Measurements from ENCODE around the gene SUPT5H.

The SUPT5H gene

GRCh38 chr19:39520541-39521484 is 75.4 kb downstream of the SUPT5H start:
- DNase-seq (ENCODE audit: low read depth) = no peak
- no peak for TF ChIP-seq CTCF (IDR thresholded peaks at IDR 0.05; ENCODE audit: control insufficient read depth, insufficient read depth, low read depth, low read length, missing control alignments)
- H3K4me3 ChIP-seq (ENCODE audit: control insufficient read depth, low read depth, low read length) = no peak overlapping the region

GRCh38 chr19:39524495-39524894 is 79.1 kb downstream of the SUPT5H start:
- no peak for DNase-seq (ENCODE audit: low read depth)
- no peak for TF ChIP-seq CTCF (IDR thresholded peaks at IDR 0.05; ENCODE audit: control insufficient read depth, insufficient read depth, low read depth, low read length, missing control alignments)
- no peak overlapping the region for H3K4me3 ChIP-seq (ENCODE audit: control insufficient read depth, low read depth, low read length)

- TF ChIP-seq CTCF (IDR thresholded peaks at IDR 0.05; ENCODE audit: control insufficient read depth, insufficient read depth, low read depth, low read length, missing control alignments) = no peak
- H3K4me3 ChIP-seq (ENCODE audit: control insufficient read depth, low read depth, low read length) = no peak overlapping the region
Observed at GRCh38 chr19:39525205-39525604, 79.8 kb downstream of the SUPT5H start.

More at GRCh38 chr19:39525205-39525604, 79.8 kb downstream of the SUPT5H start:
- no peak for DNase-seq (ENCODE audit: low read depth)
